Caco-2 (cell line): ENCODE data around the gene CCL8. TPM values are rescaled to one million over a fixed set of nuclear protein-coding genes. Genes with fewer than 3 reads are reported as not detected.

Source experiments
- BruUV-seq: library from RNA; stranded (reverse); fragments of 400-500 nt; replicated peaks from 2 replicates; lab custom pipeline; 2021; lab: Mats Ljungman, UMichigan
- CTCF ChIA-PET: fragments of 300-600 bp; sonication (Branson Sonifier 250); formaldehyde crosslinking; loops from one replicate; lab custom pipeline; 2022; ENCODE audit warnings: antibody characterized with exemption; lab: Charles Lee
- POLR2A ChIA-PET: fragments of 300-600 bp; sonication (Branson Sonifier 250); formaldehyde crosslinking; loops from one replicate; lab custom pipeline; 2022; ENCODE audit warnings: antibody characterized with exemption; lab: Charles Lee
- DNase-seq, 2 experiments: peaks; one replicate each; pipeline versions ENCODE4 v3.0.0 to v3.0.0-alpha.2; 2020 to 2022
- H3K27me3 ChIP-seq: replicated peaks from 2 replicates; pipeline ENCODE4 v1.6.0; 2011; ENCODE audit warnings: low read length; ENCODE audit not compliant: control insufficient read depth, insufficient read depth
- H3K36me3 ChIP-seq: 2 replicates; pipeline ENCODE4 v1.5.1; 2011; ENCODE audit warnings: low read length; ENCODE audit not compliant: control insufficient read depth, insufficient read depth
- H3K4me1 ChIP-seq: fragments of 250-450 bp; sonication (Bioruptor Pico); 2 replicates; pipeline ENCODE4 v1.5.1; 2020; ENCODE audit warnings: mild to moderate bottlenecking
- H3K4me3 ChIP-seq: 2 replicates; pipeline ENCODE4 v1.5.1; 2011; ENCODE audit warnings: low read depth, mild to moderate bottlenecking, control low read depth, low read length
- H3K9me3 ChIP-seq: fragments of 250-450 bp; sonication (Bioruptor Pico); 2 replicates; pipeline ENCODE4 v1.5.1; 2020; ENCODE audit warnings: mild to moderate bottlenecking, moderate library complexity
- H3K27ac Mint-ChIP-seq: one replicate; pipeline ENCODE4 v1.8.0; 2022; ENCODE audit warnings: mixed read lengths; ENCODE audit not compliant: unreplicated experiment
- H3K27me3 Mint-ChIP-seq: one replicate; pipeline ENCODE4 v1.8.0; 2022; ENCODE audit warnings: mixed read lengths; ENCODE audit not compliant: insufficient read depth, unreplicated experiment
- H3K36me3 Mint-ChIP-seq: one replicate; pipeline ENCODE4 v1.8.0; 2022; ENCODE audit warnings: mild to moderate bottlenecking, mixed read lengths; ENCODE audit not compliant: insufficient read depth, unreplicated experiment
- H3K4me1 Mint-ChIP-seq: one replicate; pipeline ENCODE4 v1.8.0; 2022; ENCODE audit warnings: low read depth, mixed read lengths; ENCODE audit not compliant: unreplicated experiment
- H3K4me3 Mint-ChIP-seq: one replicate; pipeline ENCODE4 v1.8.0; 2022; ENCODE audit warnings: mild to moderate bottlenecking, moderate library complexity, mixed read lengths; ENCODE audit not compliant: unreplicated experiment
- H3K9me3 Mint-ChIP-seq: one replicate; pipeline ENCODE4 v1.8.0; 2022; ENCODE audit warnings: mixed read lengths; ENCODE audit not compliant: unreplicated experiment
- intact Hi-C: fragments of 100-400 bp; cut with micrococcal nuclease; formaldehyde crosslinking; loops from one replicate; pipeline ENCODE4 v1.10.0; 2022; ENCODE audit not compliant: unreplicated experiment
- total RNA-seq: library from RNA; stranded (reverse); gene quantifications from 2 replicates; pipeline ENCODE4 v1.2.3, GENCODE V29; 2022
- TF ChIP-seq, protein P1 (sequence below), 2 experiments: fragments of 200-600 bp in 1 of 2; IDR thresholded peaks; 1 replicate in 1 of 2; 2 replicates in 1 of 2; pipeline versions ENCODE4 v1.5.1 to v1.8.0; 2011 to 2022; ENCODE audit warnings: antibody characterized with exemption in 1 of 2, control low read depth in 1 of 2, inconsistent platforms in 1 of 2, low read depth in 1 of 2, low read length in 1 of 2, mild to moderate bottlenecking in 1 of 2, moderate library complexity in 1 of 2; ENCODE audit not compliant: insufficient read depth in 1 of 2, severe bottlenecking in 1 of 2, unreplicated experiment in 1 of 2

CCL8 gene
- total RNA-seq, 1 experiment from 2014 or later: not detected

DNA sequence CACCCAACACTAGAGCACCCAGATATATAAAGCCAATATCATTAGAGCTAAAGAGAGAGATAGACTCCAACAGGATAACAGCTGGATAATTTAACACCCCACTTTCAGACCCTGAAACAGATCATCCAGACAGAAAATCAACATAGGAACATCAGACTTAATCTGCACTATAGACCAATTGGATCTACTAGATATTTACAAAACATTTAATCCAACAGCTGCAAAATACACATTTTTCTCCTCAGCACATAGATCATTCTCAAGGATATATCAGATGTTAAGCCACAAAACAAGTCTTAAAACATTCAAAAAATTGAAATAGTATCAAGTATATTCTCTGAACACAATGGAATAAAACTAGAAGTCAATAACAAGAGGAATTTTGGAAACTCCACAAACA, 33.0 kb downstream of the CCL8 start:
- POLR2A ChIA-PET: no interaction called here
- no peaks in the 10 kb centered on the region for H3K27me3 Mint-ChIP-seq
- H3K36me3 Mint-ChIP-seq: no peaks in the 10 kb centered on the region
- no peak overlapping the region for H3K4me3 ChIP-seq
- no TSS peak for BruUV-seq
- H3K9me3 ChIP-seq: no peaks in the 10 kb centered on the region
- DNase-seq: no peak
- H3K4me3 Mint-ChIP-seq: no peak overlapping the region
- H3K36me3 ChIP-seq: no peaks in the 10 kb centered on the region
- H3K9me3 Mint-ChIP-seq: no peaks in the 10 kb centered on the region
- no peaks in the 10 kb centered on the region for H3K4me1 ChIP-seq
- TF ChIP-seq, protein P1, sequence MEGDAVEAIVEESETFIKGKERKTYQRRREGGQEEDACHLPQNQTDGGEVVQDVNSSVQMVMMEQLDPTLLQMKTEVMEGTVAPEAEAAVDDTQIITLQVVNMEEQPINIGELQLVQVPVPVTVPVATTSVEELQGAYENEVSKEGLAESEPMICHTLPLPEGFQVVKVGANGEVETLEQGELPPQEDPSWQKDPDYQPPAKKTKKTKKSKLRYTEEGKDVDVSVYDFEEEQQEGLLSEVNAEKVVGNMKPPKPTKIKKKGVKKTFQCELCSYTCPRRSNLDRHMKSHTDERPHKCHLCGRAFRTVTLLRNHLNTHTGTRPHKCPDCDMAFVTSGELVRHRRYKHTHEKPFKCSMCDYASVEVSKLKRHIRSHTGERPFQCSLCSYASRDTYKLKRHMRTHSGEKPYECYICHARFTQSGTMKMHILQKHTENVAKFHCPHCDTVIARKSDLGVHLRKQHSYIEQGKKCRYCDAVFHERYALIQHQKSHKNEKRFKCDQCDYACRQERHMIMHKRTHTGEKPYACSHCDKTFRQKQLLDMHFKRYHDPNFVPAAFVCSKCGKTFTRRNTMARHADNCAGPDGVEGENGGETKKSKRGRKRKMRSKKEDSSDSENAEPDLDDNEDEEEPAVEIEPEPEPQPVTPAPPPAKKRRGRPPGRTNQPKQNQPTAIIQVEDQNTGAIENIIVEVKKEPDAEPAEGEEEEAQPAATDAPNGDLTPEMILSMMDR (IDR thresholded peaks at IDR 0.05; ENCODE audit: insufficient read depth in 1 of 2, low read depth in 1 of 2, low read length in 1 of 2, severe bottlenecking in 1 of 2, unreplicated experiment in 1 of 2): no peak
- H3K27me3 ChIP-seq: no peaks in the 10 kb centered on the region
- CTCF ChIA-PET: no interaction called here
- H3K4me1 Mint-ChIP-seq: no peaks in the 10 kb centered on the region
- no peak overlapping the region for H3K27ac Mint-ChIP-seq
- intact Hi-C loops: no loop called here

DNA sequence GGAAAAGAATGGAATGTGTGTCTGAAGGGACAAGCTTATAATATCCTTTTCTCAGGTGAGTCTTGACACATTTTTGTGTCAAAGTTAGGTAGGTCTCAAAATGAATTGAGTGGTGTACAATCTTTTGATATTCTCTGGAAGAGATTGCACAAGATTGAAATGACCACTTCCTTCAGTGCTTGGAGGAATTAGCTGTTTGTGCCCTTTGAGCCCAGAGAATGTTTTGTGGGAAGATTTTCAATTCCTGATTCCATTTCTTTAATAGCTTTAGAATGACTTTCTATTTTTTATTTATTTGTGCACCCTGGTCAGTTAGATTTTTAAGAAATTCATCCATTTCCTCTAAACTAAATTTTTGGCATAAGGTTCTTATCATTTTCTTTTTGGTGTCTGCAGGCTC, 35.4 kb downstream of the CCL8 start:
- Histone ChIP-seq H3K36me3 (no peaks in the 10 kb centered on the region), H3K4me3 (no peak overlapping the region), H3K4me1 (no peaks in the 10 kb centered on the region), H3K9me3 (no peaks in the 10 kb centered on the region), H3K27me3 (no peaks in the 10 kb centered on the region)
- no peak overlapping the region for H3K27ac Mint-ChIP-seq
- no TSS peak for BruUV-seq
- TF ChIP-seq, protein P1 (IDR thresholded peaks at IDR 0.05; ENCODE audit: insufficient read depth in 1 of 2, low read depth in 1 of 2, low read length in 1 of 2, severe bottlenecking in 1 of 2, unreplicated experiment in 1 of 2): no peak
- no peak overlapping the region for H3K4me3 Mint-ChIP-seq
- H3K4me1 Mint-ChIP-seq: no peaks in the 10 kb centered on the region
- H3K9me3 Mint-ChIP-seq: no peaks in the 10 kb centered on the region
- intact Hi-C loops: no loop called here
- H3K27me3 Mint-ChIP-seq: no peaks in the 10 kb centered on the region
- CTCF ChIA-PET: no interaction called here
- H3K36me3 Mint-ChIP-seq: no peaks in the 10 kb centered on the region
- POLR2A ChIA-PET: no interaction called here
- DNase-seq: no peak

DNA sequence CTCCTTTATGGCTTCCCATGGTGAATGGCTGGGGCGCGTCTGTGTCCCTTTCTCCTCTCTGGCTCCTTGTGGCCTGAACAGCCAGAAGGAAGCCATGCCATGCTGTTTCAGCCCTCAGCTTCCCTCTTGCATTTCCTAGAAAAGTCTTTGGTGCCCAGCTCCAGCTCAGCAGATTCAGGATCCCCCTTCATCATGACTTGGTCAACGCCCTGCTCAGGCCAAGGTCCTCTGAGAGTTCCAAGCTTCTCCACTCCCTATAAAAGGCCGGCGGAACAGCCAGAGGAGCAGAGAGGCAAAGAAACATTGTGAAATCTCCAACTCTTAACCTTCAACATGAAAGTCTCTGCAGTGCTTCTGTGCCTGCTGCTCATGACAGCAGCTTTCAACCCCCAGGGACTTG, 37.0 kb downstream of the CCL8 start, which contains the start of gene CCL13:
Gene CCL13, plus strand, starts transcription at position 287 of the 400 bp plus-strand sequence. Its CDS starts 47 bp downstream, at position 334.
- no peaks in the 10 kb centered on the region for H3K27me3 ChIP-seq
- no TSS peak for BruUV-seq
- intact Hi-C loops: no loop called here
- Mint-ChIP-seq H3K36me3 (no peaks in the 10 kb centered on the region), H3K4me1 (peaks cover 5% of the 10 kb centered on the region), H3K9me3 (no peaks in the 10 kb centered on the region), H3K27ac (no peak within 1 kb of the TSS), H3K27me3 (no peaks in the 10 kb centered on the region), H3K4me3 (no peak within 1 kb of the TSS)
- no peaks in the 10 kb centered on the region for H3K36me3 ChIP-seq
- DNase-seq: no peak
- TF ChIP-seq, protein P1 (IDR thresholded peaks at IDR 0.05; ENCODE audit: insufficient read depth in 1 of 2, low read depth in 1 of 2, low read length in 1 of 2, severe bottlenecking in 1 of 2, unreplicated experiment in 1 of 2): no peak
- POLR2A ChIA-PET: no interaction called here
- H3K9me3 ChIP-seq: no peaks in the 10 kb centered on the region
- CTCF ChIA-PET: interaction anchor here (0.9 kb wide), 1 partner anchor 156 kb away, joined by 3 read pairs; no protein-coding TSS in a partner anchor
- no peak within 1 kb of the TSS for H3K4me3 ChIP-seq
- H3K4me1 ChIP-seq: peaks cover 10% of the 10 kb centered on the region; the same call in 1 of the 2 replicates
